Right lobe of liver (tissue), 4 donors: ENCODE measurements around the gene KIF18A.

ENCODE experiments used
- CTCF ChIP-seq, 4 donors: fragments of 200-600 bp in 3 of 4; fragments of 450-650 bp in 1 of 4; IDR thresholded peaks; one replicate each; pipeline versions ENCODE4 v1.5.1 to v1.8.0; 2016 to 2022; ENCODE audit warnings: antibody characterized with exemption in 4 of 4, mild to moderate bottlenecking in 2 of 4
- POLR2A ChIP-seq: fragments of 450-650 bp; IDR thresholded peaks from one replicate; pipeline ENCODE4 v1.6.1; 2017; ENCODE audit warnings: antibody characterized with exemption, mild to moderate bottlenecking
- donor health status: DM: no; HTN: no; CAD: no.
- donor health status: DM: no; HTN: no; CAD: no.
- donor health status: DM: no; HTN: yes; CAD: no.

DNA sequence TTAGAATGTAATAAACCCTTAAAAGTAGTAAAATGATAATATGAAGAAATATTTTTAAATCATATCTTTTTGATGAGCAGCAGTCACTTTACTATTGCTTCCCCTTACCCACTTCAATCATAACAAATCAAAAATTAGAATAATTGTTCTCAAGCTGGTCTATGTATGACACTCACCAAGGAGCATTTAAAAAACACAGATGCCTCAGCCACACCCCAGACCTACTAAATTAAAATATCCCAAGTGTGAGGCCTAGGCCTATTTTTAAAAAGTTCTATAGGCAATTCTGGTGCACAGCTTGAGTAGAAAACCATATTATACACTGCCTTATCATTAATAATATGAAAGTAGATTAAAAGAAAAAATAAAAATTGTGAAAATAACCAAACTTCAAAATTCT is 15.2 kb downstream of the KIF18A start:
- TF ChIP-seq CTCF (IDR thresholded peaks at IDR 0.05) (no peak), POLR2A (no peak)
